SK-N-MC (cell line): Measurements from ENCODE around the gene EREG.

Experiments
- EZH2 ChIP-seq: fragments of 200-600 bp; sonication (generic); IDR thresholded peaks from one replicate; pipeline ENCODE4 v1.6.1; 2017; ENCODE audit warnings: antibody characterized with exemption
- FOXP2 ChIP-seq: optimal IDR thresholded peaks from 2 replicates; pipeline ENCODE3; 2011; ENCODE audit warnings: mild to moderate bottlenecking, moderate library complexity; ENCODE audit not compliant: insufficient read depth; ENCODE audit errors: extremely low read length, control extremely low read depth
- POLR2AphosphoS5 ChIP-seq: IDR thresholded peaks from 2 replicates; pipeline ENCODE4 v1.6.1; 2012; ENCODE audit warnings: mild to moderate bottlenecking, low read depth, low read length, borderline replicate concordance

DNA sequence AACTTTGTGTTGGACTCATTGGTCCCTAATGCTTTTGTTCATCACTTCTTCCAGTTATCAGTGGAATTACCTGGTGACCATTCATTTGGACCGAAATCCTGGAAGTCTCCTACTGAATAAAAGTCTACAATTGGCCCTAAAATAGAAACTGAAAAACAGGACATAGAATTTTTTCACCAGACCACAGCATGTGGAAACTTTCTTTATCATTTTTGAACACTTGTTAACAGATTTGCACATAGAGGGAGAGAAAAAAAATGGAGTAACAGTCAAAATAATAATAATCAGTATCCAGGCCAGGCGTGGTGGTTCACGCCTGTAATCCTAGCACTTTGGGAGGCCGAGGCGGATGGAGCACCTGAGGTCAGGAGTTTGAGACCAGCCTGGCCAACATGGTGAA is 49.6 kb upstream of the EREG start:
- TF ChIP-seq POLR2AphosphoS5 (no peak), EZH2 (no peak), FOXP2 (no peak)
